Measurements from ENCODE around the gene ECT2L. TPM values are rescaled to one million over a fixed set of nuclear protein-coding genes. Genes with fewer than 3 reads are reported as not detected.

The ECT2L gene
- total RNA-seq, 1 donor from 2014 or later = 0.40 TPM

GRCh38 chr6:138815797-138816528 is 20.1 kb downstream of the ECT2L start:
- peak; percentile 68 for TF ChIP-seq CTCF (IDR thresholded peaks at IDR 0.05; ENCODE audit: unreplicated experiment)
- Mint-ChIP-seq H3K27me3 (ENCODE audit: low read depth) (no peaks in the 10 kb centered on the region), H3K4me1 (peaks cover 62% of the 10 kb centered on the region), H3K4me3 (no peak overlapping the region), H3K9me3 (no peaks in the 10 kb centered on the region), H3K36me3 (no peaks in the 10 kb centered on the region), H3K27ac (peak overlapping the region; percentile 95)
- no peak for DNase-seq (ENCODE audit: low spot score in 2 of 2, unreplicated experiment in 2 of 2)

GRCh38 chr6:138817799-138818198 is 21.9 kb downstream of the ECT2L start:
- Mint-ChIP-seq H3K9me3 (no peaks in the 10 kb centered on the region), H3K27ac (peak overlapping the region; percentile 94), H3K36me3 (no peaks in the 10 kb centered on the region), H3K4me1 (peaks cover 62% of the 10 kb centered on the region), H3K4me3 (no peak overlapping the region), H3K27me3 (ENCODE audit: low read depth) (no peaks in the 10 kb centered on the region)
- peak; percentile 49 to 72 for DNase-seq (ENCODE audit: low spot score in 2 of 2, unreplicated experiment in 2 of 2)
- TF ChIP-seq CTCF (IDR thresholded peaks at IDR 0.05; ENCODE audit: unreplicated experiment) = no peak

GRCh38 chr6:138818496-138819194 is 22.8 kb downstream of the ECT2L start:
- no peak for TF ChIP-seq CTCF (IDR thresholded peaks at IDR 0.05; ENCODE audit: unreplicated experiment)
- no peaks in the 10 kb centered on the region for H3K27me3 Mint-ChIP-seq (ENCODE audit: low read depth)
- H3K36me3 Mint-ChIP-seq = no peaks in the 10 kb centered on the region
- peak overlapping the region; percentile 94 for H3K27ac Mint-ChIP-seq
- no peak for DNase-seq (ENCODE audit: low spot score in 2 of 2, unreplicated experiment in 2 of 2)
- H3K4me3 Mint-ChIP-seq = no peak overlapping the region
- peaks cover 59% of the 10 kb centered on the region for H3K4me1 Mint-ChIP-seq
- no peaks in the 10 kb centered on the region for H3K9me3 Mint-ChIP-seq

- Mint-ChIP-seq H3K9me3 (peaks cover 3% of the 10 kb centered on the region), H3K4me3 (no peak overlapping the region), H3K4me1 (peaks cover 33% of the 10 kb centered on the region), H3K27me3 (ENCODE audit: low read depth) (no peaks in the 10 kb centered on the region), H3K36me3 (no peaks in the 10 kb centered on the region), H3K27ac (peak overlapping the region; percentile 44)
- no peak for TF ChIP-seq CTCF (IDR thresholded peaks at IDR 0.05; ENCODE audit: unreplicated experiment)
- no peak for DNase-seq (ENCODE audit: low spot score in 2 of 2, unreplicated experiment in 2 of 2)
These were observed 25.6 kb downstream of the ECT2L start for GRCh38 chr6:138821519-138821918.

- no peak for TF ChIP-seq CTCF (IDR thresholded peaks at IDR 0.05; ENCODE audit: unreplicated experiment)
- Mint-ChIP-seq H3K4me3 (no peak overlapping the region), H3K9me3 (peaks cover 7% of the 10 kb centered on the region), H3K36me3 (peaks cover 2% of the 10 kb centered on the region), H3K27me3 (ENCODE audit: low read depth) (no peaks in the 10 kb centered on the region), H3K27ac (no peak overlapping the region), H3K4me1 (peaks cover 10% of the 10 kb centered on the region)
- no peak for DNase-seq (ENCODE audit: low spot score in 2 of 2, unreplicated experiment in 2 of 2)
These were observed 28.7 kb downstream of the ECT2L start for GRCh38 chr6:138824482-138825144.

All from mesothelial cell of epicardium (in vitro differentiated cells).